Osteocyte (in vitro differentiated cells): ENCODE data around the gene RNF146. TPM values are rescaled to one million over a fixed set of nuclear protein-coding genes. Genes with fewer than 3 reads are reported as not detected.
"Not testable (repeated sequence)": the region's sequence is repeated elsewhere in the genome, so short reads cannot be mapped to it uniquely, and the experiment has no call there.

Source experiments
- DNase-seq: peaks from one replicate; pipeline ENCODE4 v3.0.0; 2021; ENCODE audit warnings: mixed read lengths; ENCODE audit not compliant: unreplicated experiment; ENCODE audit errors: extremely low spot score
- H3K27ac Mint-ChIP-seq: one replicate; pipeline ENCODE4 v1.8.0; 2021; ENCODE audit warnings: mild to moderate bottlenecking, mixed read lengths; ENCODE audit not compliant: unreplicated experiment
- H3K27me3 Mint-ChIP-seq: one replicate; pipeline ENCODE4 v1.8.0; 2021; ENCODE audit warnings: mixed read lengths; ENCODE audit not compliant: unreplicated experiment
- H3K36me3 Mint-ChIP-seq: one replicate; pipeline ENCODE4 v1.8.0; 2021; ENCODE audit warnings: mixed read lengths; ENCODE audit not compliant: unreplicated experiment
- H3K4me1 Mint-ChIP-seq: one replicate; pipeline ENCODE4 v1.8.0; 2021; ENCODE audit warnings: mixed read lengths; ENCODE audit not compliant: unreplicated experiment
- H3K4me3 Mint-ChIP-seq: one replicate; pipeline ENCODE4 v1.8.0; 2021; ENCODE audit warnings: mild to moderate bottlenecking, moderate library complexity, mixed read lengths; ENCODE audit not compliant: unreplicated experiment
- H3K9me3 Mint-ChIP-seq: one replicate; pipeline ENCODE4 v1.8.0; 2021; ENCODE audit warnings: mixed read lengths; ENCODE audit not compliant: unreplicated experiment
- long read RNA-seq: library from polyadenylated mRNA; unstranded; transcript quantifications from one replicate; pipeline ENCODE4 v2.0.0, GENCODE V29; 2021
- total RNA-seq: library from RNA; stranded (reverse); gene quantifications from 2 replicates; pipeline ENCODE4 v1.2.1, GENCODE V29; 2021
- TF ChIP-seq, protein P1 (sequence below): fragments of 200-600 bp; sonication (generic); IDR thresholded peaks from 2 replicates; pipeline ENCODE4 v1.5.0; 2021; ENCODE audit warnings: antibody characterized with exemption, mild to moderate bottlenecking, moderate library complexity

Gene RNF146, protein sequence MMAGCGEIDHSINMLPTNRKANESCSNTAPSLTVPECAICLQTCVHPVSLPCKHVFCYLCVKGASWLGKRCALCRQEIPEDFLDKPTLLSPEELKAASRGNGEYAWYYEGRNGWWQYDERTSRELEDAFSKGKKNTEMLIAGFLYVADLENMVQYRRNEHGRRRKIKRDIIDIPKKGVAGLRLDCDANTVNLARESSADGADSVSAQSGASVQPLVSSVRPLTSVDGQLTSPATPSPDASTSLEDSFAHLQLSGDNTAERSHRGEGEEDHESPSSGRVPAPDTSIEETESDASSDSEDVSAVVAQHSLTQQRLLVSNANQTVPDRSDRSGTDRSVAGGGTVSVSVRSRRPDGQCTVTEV
- 53.9 and 58.4 TPM in 2 replicates for total RNA-seq
- long read RNA-seq, transcript RNF146-203 (3 exons, 2,369 nt) = major isoform, 47 of 217 reads
- long read RNA-seq, transcript RNF146-202 (4 exons, 2,267 nt) = minor isoform, 40 of 217 reads
- long read RNA-seq, transcript RNF146-210 (5 exons, 2,169 nt) = minor isoform, 15 of 217 reads
- long read RNA-seq, transcript RNF146-213 (3 exons, 2,070 nt) = minor isoform, 22 of 217 reads
- long read RNA-seq, partial matches to known transcripts = 13 of 217 reads
- long read RNA-seq, other reads (novel, unspliced or antisense) = 49 of 217 reads

DNA sequence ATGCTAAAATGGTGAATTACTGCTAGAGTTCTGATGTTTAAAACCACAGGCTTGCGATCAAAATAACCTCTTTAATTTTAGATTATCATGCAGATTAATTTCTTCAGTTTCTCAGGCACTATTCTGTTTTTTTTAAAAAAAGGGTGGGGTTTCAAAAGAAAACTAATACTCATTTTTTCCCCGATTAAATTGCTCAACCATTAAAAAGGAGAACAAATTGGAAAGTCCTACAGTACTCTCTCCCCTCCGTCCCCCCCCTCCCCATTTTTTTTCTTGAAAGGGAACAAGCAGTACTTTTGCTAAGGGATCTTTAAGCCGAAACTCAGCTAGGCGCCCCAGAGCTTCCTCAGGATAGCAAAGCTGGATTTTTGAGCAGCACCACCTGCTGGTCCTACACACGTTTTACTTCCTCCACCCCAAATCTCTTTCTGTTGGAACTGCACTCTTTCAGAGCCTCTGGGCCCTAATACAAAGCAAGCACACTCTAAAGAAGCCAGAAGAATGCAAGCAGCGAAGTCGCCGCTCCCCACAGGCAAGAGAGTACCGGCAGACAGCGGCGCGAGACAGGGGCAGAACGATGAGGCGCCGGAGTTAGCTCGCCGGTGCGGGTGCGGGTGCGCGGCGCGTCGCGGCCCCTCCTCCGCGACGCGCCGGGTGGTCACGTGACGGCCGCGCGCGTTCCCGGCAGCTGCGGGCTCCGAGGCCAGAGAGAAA is at the start of gene RNF146:
Gene RNF146, plus strand, starts transcription at position 687 of the 714 bp plus-strand sequence. CDS start 13,475 bp downstream, outside the sequence.
- no peaks in the 10 kb centered on the region for H3K9me3 Mint-ChIP-seq
- peak within 1 kb of the TSS; percentile 99 for H3K4me3 Mint-ChIP-seq
- peak; percentile 93 for DNase-seq
- H3K4me1 Mint-ChIP-seq = peaks cover 40% of the 10 kb centered on the region
- H3K27me3 Mint-ChIP-seq = no peaks in the 10 kb centered on the region
- peaks cover 5% of the 10 kb centered on the region for H3K36me3 Mint-ChIP-seq
- H3K27ac Mint-ChIP-seq = peak within 1 kb of the TSS; percentile 99
- TF ChIP-seq, protein P1, sequence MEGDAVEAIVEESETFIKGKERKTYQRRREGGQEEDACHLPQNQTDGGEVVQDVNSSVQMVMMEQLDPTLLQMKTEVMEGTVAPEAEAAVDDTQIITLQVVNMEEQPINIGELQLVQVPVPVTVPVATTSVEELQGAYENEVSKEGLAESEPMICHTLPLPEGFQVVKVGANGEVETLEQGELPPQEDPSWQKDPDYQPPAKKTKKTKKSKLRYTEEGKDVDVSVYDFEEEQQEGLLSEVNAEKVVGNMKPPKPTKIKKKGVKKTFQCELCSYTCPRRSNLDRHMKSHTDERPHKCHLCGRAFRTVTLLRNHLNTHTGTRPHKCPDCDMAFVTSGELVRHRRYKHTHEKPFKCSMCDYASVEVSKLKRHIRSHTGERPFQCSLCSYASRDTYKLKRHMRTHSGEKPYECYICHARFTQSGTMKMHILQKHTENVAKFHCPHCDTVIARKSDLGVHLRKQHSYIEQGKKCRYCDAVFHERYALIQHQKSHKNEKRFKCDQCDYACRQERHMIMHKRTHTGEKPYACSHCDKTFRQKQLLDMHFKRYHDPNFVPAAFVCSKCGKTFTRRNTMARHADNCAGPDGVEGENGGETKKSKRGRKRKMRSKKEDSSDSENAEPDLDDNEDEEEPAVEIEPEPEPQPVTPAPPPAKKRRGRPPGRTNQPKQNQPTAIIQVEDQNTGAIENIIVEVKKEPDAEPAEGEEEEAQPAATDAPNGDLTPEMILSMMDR = peak; percentile 84

DNA sequence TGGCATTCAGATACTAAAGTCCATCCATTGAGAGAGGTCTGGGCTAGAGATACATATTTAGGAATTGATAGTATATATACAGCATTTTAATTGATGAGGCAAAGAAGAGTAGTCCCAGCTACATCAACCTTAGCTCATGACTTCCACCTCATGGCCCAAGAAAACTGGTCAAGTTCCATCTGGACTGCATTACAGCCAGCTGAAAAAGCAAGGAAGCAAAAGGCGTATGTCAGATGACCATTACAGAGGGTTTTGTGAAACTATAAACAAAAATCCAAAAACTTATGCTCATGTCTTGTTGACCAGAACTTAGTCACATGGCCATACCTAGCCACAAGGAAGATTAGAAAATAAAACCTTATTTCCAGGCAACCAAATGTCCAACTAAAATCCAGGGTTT is 46.8 kb upstream of the RNF146 start:
- H3K36me3 Mint-ChIP-seq = no peaks in the 10 kb centered on the region
- H3K27me3 Mint-ChIP-seq = peaks cover 24% of the 10 kb centered on the region
- DNase-seq = no peak
- TF ChIP-seq, protein P1 = no peak
- H3K27ac Mint-ChIP-seq = no peak overlapping the region
- H3K4me1 Mint-ChIP-seq = no peaks in the 10 kb centered on the region
- H3K9me3 Mint-ChIP-seq = no peaks in the 10 kb centered on the region
- no peak overlapping the region for H3K4me3 Mint-ChIP-seq

DNA sequence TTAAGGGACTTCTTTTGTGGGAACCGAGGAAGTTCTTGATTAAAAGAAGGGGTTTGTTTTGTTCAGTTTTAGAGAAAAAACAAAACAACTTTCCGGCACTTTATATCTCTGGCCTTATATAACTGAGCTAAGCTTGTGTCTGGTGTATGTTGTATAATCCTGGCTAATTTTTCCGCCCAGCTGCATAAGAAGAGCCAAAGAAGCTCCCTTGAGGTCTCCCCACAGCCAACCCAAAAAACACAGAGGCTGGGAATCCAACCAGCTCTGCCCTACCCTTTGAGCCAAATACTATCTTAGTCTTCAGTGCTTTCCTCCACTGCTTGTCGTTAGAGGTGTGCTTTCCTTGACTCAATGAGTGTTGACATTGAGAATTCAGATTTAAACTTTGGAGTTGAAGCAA is 45.5 kb upstream of the RNF146 start:
- no peaks in the 10 kb centered on the region for H3K9me3 Mint-ChIP-seq
- no peak overlapping the region for H3K27ac Mint-ChIP-seq
- no peaks in the 10 kb centered on the region for H3K4me1 Mint-ChIP-seq
- no peaks in the 10 kb centered on the region for H3K36me3 Mint-ChIP-seq
- DNase-seq = no peak
- TF ChIP-seq, protein P1 = no peak
- H3K27me3 Mint-ChIP-seq = peaks cover 26% of the 10 kb centered on the region
- H3K4me3 Mint-ChIP-seq = no peak overlapping the region

DNA sequence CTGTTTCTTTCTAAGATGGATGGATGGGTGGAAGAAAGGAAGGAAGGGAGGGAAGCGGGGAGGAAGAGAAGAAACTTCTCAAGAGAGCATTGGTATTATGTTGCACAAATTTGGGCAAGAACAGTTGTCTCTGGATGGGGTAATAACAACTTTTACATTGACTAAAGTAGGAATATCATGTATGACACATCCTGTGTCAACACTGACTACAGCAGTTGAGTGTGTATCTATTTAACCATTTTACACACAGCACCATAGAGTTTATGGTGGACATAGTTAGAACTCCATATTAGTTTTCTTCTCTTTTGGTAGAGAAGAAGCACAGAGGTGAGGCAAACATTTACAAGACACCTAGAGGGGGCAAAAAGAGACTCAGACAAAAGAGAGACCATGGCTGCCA is 44.2 kb upstream of the RNF146 start:
- H3K27me3 Mint-ChIP-seq = peaks cover 17% of the 10 kb centered on the region
- no peaks in the 10 kb centered on the region for H3K36me3 Mint-ChIP-seq
- TF ChIP-seq, protein P1 = no peak

DNA sequence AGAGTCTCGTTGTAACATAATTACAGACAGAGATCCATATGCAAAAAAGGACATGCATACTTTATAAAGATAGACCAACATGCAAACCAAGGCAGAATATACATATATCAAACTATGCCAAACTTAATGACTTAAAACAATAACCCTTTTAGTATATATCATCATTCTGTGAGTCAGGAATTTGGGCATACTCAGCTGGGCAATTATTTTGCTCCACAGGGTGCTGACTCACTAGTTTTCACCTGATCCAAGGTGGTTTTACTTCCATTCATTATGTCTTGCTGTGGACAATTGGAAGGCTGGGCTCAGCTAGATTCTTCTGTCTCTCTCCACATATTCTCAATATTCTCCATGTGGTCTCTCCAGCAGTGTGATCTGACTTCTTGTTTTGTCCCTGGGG is 41.2 kb upstream of the RNF146 start:
- Mint-ChIP-seq H3K36me3 (no peaks in the 10 kb centered on the region), H3K4me3 (no peak overlapping the region), H3K27me3 (peaks cover 20% of the 10 kb centered on the region), H3K27ac (no peak overlapping the region), H3K9me3 (peaks cover 7% of the 10 kb centered on the region), H3K4me1 (no peaks in the 10 kb centered on the region)
- no peak for DNase-seq
- TF ChIP-seq, protein P1 = no peak

More for the DNA sequence above, 44.2 kb upstream of the RNF146 start:
- H3K27ac Mint-ChIP-seq = no peak overlapping the region
- DNase-seq = no peak
- H3K4me1 Mint-ChIP-seq = no peaks in the 10 kb centered on the region
- no peak overlapping the region for H3K4me3 Mint-ChIP-seq
- no peaks in the 10 kb centered on the region for H3K9me3 Mint-ChIP-seq

DNA sequence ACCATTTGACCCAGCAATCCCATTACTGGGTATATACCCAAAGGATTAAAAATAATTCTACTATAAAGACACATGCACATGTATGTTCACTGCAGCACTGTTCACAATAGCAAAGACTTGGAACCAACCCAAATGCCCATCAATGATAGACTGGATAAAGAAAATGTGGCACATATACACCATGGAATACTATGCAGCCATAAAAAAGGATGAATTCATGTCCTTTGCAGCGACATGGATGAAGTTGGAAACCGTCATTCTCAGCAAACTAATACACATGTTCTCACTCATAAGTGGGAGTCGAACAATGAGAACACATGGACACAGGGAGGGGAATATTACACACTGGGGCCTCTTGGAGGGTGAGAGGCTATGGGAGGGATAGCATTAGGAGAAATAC is 32.8 kb upstream of the RNF146 start:
- not testable (repeated sequence) for H3K4me1 Mint-ChIP-seq, DNase-seq, H3K4me3 Mint-ChIP-seq, H3K36me3 Mint-ChIP-seq, H3K27ac Mint-ChIP-seq
- Mint-ChIP-seq H3K27me3 (peaks cover 13% of the 10 kb centered on the region), H3K9me3 (peaks cover 30% of the 10 kb centered on the region)
